Natural killer cell (primary cell): ENCODE results near the gene SETBP1. TPM values are rescaled to one million over a fixed set of nuclear protein-coding genes. Genes with fewer than 3 reads are reported as not detected.

Experiments used
- ATAC-seq, 3 donors: fragments of 150-1000 bp in 2 of 3; fragments of 200-7000 bp in 1 of 3; cut with Tn5 transposase; 1 replicate in 1 of 3; 2 replicates in 2 of 3; pipeline ENCODE4 v1.10.0; 2021; ENCODE audit warnings: mild to moderate bottlenecking in 2 of 3, moderate library complexity in 2 of 3
- DNase-seq, 2 donors: peaks; one replicate each; pipeline versions ENCODE4 v3.0.0 to v3.0.0-alpha.2; 2013 to 2021; ENCODE audit warnings: mixed read lengths in 1 of 2
- H3K27ac ChIP-seq: one replicate; pipeline ENCODE4 v1.5.1; 2013; ENCODE audit warnings: mild to moderate bottlenecking, low read length
- H3K27me3 ChIP-seq: one replicate; pipeline ENCODE4 v1.6.1; 2013; ENCODE audit warnings: low read length; ENCODE audit not compliant: control insufficient read depth, insufficient read depth
- H3K36me3 ChIP-seq: one replicate; pipeline ENCODE4 v1.6.1; 2013; ENCODE audit warnings: low read length; ENCODE audit not compliant: control insufficient read depth, insufficient read depth
- H3K4me1 ChIP-seq: one replicate; pipeline ENCODE4 v1.6.1; 2013; ENCODE audit warnings: low read length; ENCODE audit not compliant: control insufficient read depth, insufficient read depth
- H3K4me3 ChIP-seq: one replicate; pipeline ENCODE4 v1.5.1; 2013; ENCODE audit warnings: low read length
- H3K9me3 ChIP-seq: one replicate; pipeline ENCODE4 v1.6.1; 2013; ENCODE audit warnings: low read length; ENCODE audit not compliant: control insufficient read depth, insufficient read depth
- H3K27ac Mint-ChIP-seq, 2 donors: one replicate each; pipeline ENCODE4 v1.8.0; 2022; ENCODE audit warnings: mild to moderate bottlenecking in 2 of 2, mixed read lengths in 2 of 2, moderate library complexity in 1 of 2
- H3K27me3 Mint-ChIP-seq, 2 donors: one replicate each; pipeline ENCODE4 v1.8.0; 2022; ENCODE audit warnings: low read depth in 2 of 2, mixed read lengths in 2 of 2
- H3K36me3 Mint-ChIP-seq: one replicate; pipeline ENCODE4 v1.8.0; 2022; ENCODE audit warnings: mixed read lengths
- H3K4me1 Mint-ChIP-seq, 2 donors: one replicate each; pipeline ENCODE4 v1.8.0; 2022; ENCODE audit warnings: mixed read lengths in 2 of 2
- H3K4me3 Mint-ChIP-seq: one replicate; pipeline ENCODE4 v1.8.0; 2022; ENCODE audit warnings: mild to moderate bottlenecking, moderate library complexity, mixed read lengths
- H3K9me3 Mint-ChIP-seq, 2 donors: one replicate each; pipeline ENCODE4 v1.8.0; 2022; ENCODE audit warnings: mixed read lengths in 2 of 2
- CTCF ChIP-seq: fragments of 200-600 bp; IDR thresholded peaks from one replicate; pipeline ENCODE4 v1.8.0; 2022; ENCODE audit warnings: antibody characterized with exemption
- WGBS: methylation state at CpG from one replicate; pipeline ENCODE4 v1.1.7; 2013; ENCODE audit warnings: missing lambda C conversion rate; ENCODE audit not compliant: insufficient coverage; 5-methylcytosine and 5-hydroxymethylcytosine counted together
- intact Hi-C: fragments of 100-400 bp; cut with micrococcal nuclease; formaldehyde crosslinking; loops from one replicate; pipeline ENCODE4 v1.14.2; 2022
- total RNA-seq, 4 donors: library from RNA; stranded (reverse); fragments of 120-200 nt in 1 of 4; gene quantifications; one replicate each; pipeline versions ENCODE4 v1.2.3 to v1.2.4, GENCODE V29; 2013 to 2022

SETBP1 gene
- total RNA-seq, 3 donors from 2014 or later (not counting 1 experiment from before 2014, with no cell fraction given) = 36.0 to 46.6 (median 41.2) TPM

- intact Hi-C loops = no loop called here
- Mint-ChIP-seq H3K36me3 (peaks cover 9% of the 10 kb centered on the region), H3K27me3 (no peaks in the 10 kb centered on the region), H3K27ac (no peak overlapping the region), H3K4me1 (peaks cover 14 to 21% of the 10 kb centered on the region in 2 donors), H3K4me3 (no peak overlapping the region), H3K9me3 (no peaks in the 10 kb centered on the region)
- Histone ChIP-seq H3K27me3 (no peaks in the 10 kb centered on the region), H3K4me1 (no peaks in the 10 kb centered on the region), H3K4me3 (no peak overlapping the region), H3K9me3 (no peaks in the 10 kb centered on the region), H3K36me3 (no peaks in the 10 kb centered on the region), H3K27ac (no peak overlapping the region)
- TF ChIP-seq CTCF = no peak
- DNase-seq (no peak), ATAC-seq (no peak)
- 100% methylated on average over 2 of the region's 4 CpGs for WGBS
These were observed 265.9 kb downstream of the SETBP1 start for GRCh38 chr18:44946529-44947113.

- intact Hi-C loops = no loop called here
These were observed 269.3 kb downstream of the SETBP1 start for GRCh38 chr18:44949967-44950366.

GRCh38 chr18:44950685-44951195 lies 270.1 kb downstream of the SETBP1 start:
- H3K36me3 Mint-ChIP-seq = peaks cover 24% of the 10 kb centered on the region
- peaks cover 12 to 13% of the 10 kb centered on the region in 2 donors for H3K4me1 Mint-ChIP-seq
- Histone ChIP-seq H3K4me3 (no peak overlapping the region), H3K27me3 (no peaks in the 10 kb centered on the region), H3K27ac (no peak overlapping the region), H3K9me3 (no peaks in the 10 kb centered on the region), H3K4me1 (no peaks in the 10 kb centered on the region), H3K36me3 (no peaks in the 10 kb centered on the region)
- DNase-seq (no peak), ATAC-seq (no peak)
- H3K9me3 Mint-ChIP-seq = no peaks in the 10 kb centered on the region
- H3K4me3 Mint-ChIP-seq = no peak overlapping the region
- TF ChIP-seq CTCF = no peak
- 96% methylated on average over 13 of the region's 13 CpGs for WGBS
- H3K27me3 Mint-ChIP-seq = no peaks in the 10 kb centered on the region
- no peak overlapping the region for H3K27ac Mint-ChIP-seq
- intact Hi-C loops = no loop called here

More at GRCh38 chr18:44949967-44950366, 269.3 kb downstream of the SETBP1 start:
- Histone ChIP-seq H3K27ac (no peak overlapping the region), H3K4me3 (no peak overlapping the region), H3K36me3 (no peaks in the 10 kb centered on the region), H3K4me1 (no peaks in the 10 kb centered on the region), H3K27me3 (no peaks in the 10 kb centered on the region), H3K9me3 (no peaks in the 10 kb centered on the region)
- H3K4me1 Mint-ChIP-seq = peaks cover 8 to 13% of the 10 kb centered on the region in 2 donors
- no peak for TF ChIP-seq CTCF
- WGBS = 94% methylated on average over 7 of the region's 7 CpGs
- peaks cover 24% of the 10 kb centered on the region for H3K36me3 Mint-ChIP-seq
- no peaks in the 10 kb centered on the region for H3K27me3 Mint-ChIP-seq
- DNase-seq (no peak), ATAC-seq (no peak)
- H3K9me3 Mint-ChIP-seq = no peaks in the 10 kb centered on the region
- H3K27ac Mint-ChIP-seq = no peak overlapping the region
- H3K4me3 Mint-ChIP-seq = no peak overlapping the region

GRCh38 chr18:44951748-44952147 lies 271.1 kb downstream of the SETBP1 start:
- ATAC-seq = no peak
- Histone ChIP-seq H3K27ac (no peak overlapping the region), H3K4me3 (no peak overlapping the region), H3K9me3 (no peaks in the 10 kb centered on the region), H3K36me3 (no peaks in the 10 kb centered on the region), H3K4me1 (no peaks in the 10 kb centered on the region), H3K27me3 (no peaks in the 10 kb centered on the region)
- DNase-seq = no peak
- 97% methylated on average over 14 of the region's 14 CpGs for WGBS
- H3K9me3 Mint-ChIP-seq = no peaks in the 10 kb centered on the region
- H3K27ac Mint-ChIP-seq = no peak overlapping the region
- H3K4me3 Mint-ChIP-seq = no peak overlapping the region
- intact Hi-C loops = no loop called here
- H3K36me3 Mint-ChIP-seq = peaks cover 24% of the 10 kb centered on the region
- no peaks in the 10 kb centered on the region for H3K27me3 Mint-ChIP-seq
- no peak for TF ChIP-seq CTCF
- H3K4me1 Mint-ChIP-seq = peaks cover 13% of the 10 kb centered on the region in 2 donors
